GM19025 (cell line): ENCODE results near the gene SLC35F2.
"Not testable (repeated sequence)": the region's sequence is repeated elsewhere in the genome, so short reads cannot be mapped to it uniquely, and the experiment has no call there.

Source experiments
- ATAC-seq: cut with Tn5 transposase; IDR thresholded peaks from one replicate; pipeline ENCODE4 v1.9.1; 2021; ENCODE audit warnings: mild to moderate bottlenecking, low read depth, moderate library complexity; ENCODE audit not compliant: unreplicated experiment

Gene SLC35F2

GRCh38 chr11:107842412-107843100 is 16.0 kb downstream of the SLC35F2 start:
- ATAC-seq = no peak

- ATAC-seq = peak; percentile 8
Measured at GRCh38 chr11:107840129-107840484, 18.5 kb downstream of the SLC35F2 start.

GRCh38 chr11:107836851-107837250 is 21.7 kb downstream of the SLC35F2 start:
- no peak for ATAC-seq

GRCh38 chr11:107834995-107835394 is 23.6 kb downstream of the SLC35F2 start:
- no peak for ATAC-seq

- not testable (repeated sequence) for ATAC-seq
Measured at GRCh38 chr11:107833926-107834325, 24.7 kb downstream of the SLC35F2 start.

GRCh38 chr11:107830915-107831540 is 27.6 kb downstream of the SLC35F2 start:
- ATAC-seq = no peak

GRCh38 chr11:107827041-107827440 is 31.5 kb downstream of the SLC35F2 start:
- ATAC-seq = no peak

- ATAC-seq = no peak
Measured at GRCh38 chr11:107825875-107826274, 32.7 kb downstream of the SLC35F2 start.

- no peak for ATAC-seq
Measured at GRCh38 chr11:107824668-107825369, 33.8 kb downstream of the SLC35F2 start.

- ATAC-seq = no peak
Measured at GRCh38 chr11:107821199-107821927, 37.2 kb downstream of the SLC35F2 start.

GRCh38 chr11:107819361-107820014 is 39.1 kb downstream of the SLC35F2 start:
- no peak for ATAC-seq

- ATAC-seq = no peak
Measured at GRCh38 chr11:107818491-107818890, 40.1 kb downstream of the SLC35F2 start.

GRCh38 chr11:107816028-107816427 is 42.6 kb downstream of the SLC35F2 start:
- no peak for ATAC-seq

- no peak for ATAC-seq
Measured at GRCh38 chr11:107810875-107811274, 47.7 kb downstream of the SLC35F2 start.

- no peak for ATAC-seq
Measured at GRCh38 chr11:107808521-107808920, 50.1 kb downstream of the SLC35F2 start.

- ATAC-seq = no peak
Measured at GRCh38 chr11:107804971-107805370, 53.6 kb downstream of the SLC35F2 start.

- no peak for ATAC-seq
Measured at GRCh38 chr11:107804211-107804610, 54.4 kb downstream of the SLC35F2 start.

GRCh38 chr11:107801641-107802040 is 56.9 kb downstream of the SLC35F2 start:
- no peak for ATAC-seq

GRCh38 chr11:107799218-107799859 is 59.2 kb downstream of the SLC35F2 start:
- ATAC-seq = peak; percentile 70

GRCh38 chr11:107792049-107792443 is 66.5 kb downstream of the SLC35F2 start:
- ATAC-seq = no peak
